Fibroblast of skin of right biceps (primary cell): ENCODE data around the gene TRAK1.
A peak's percentile ranks its signal among the peaks of the same experiment; 100 is the strongest.

Experiments used
- DNase-seq: peaks from one replicate; pipeline ENCODE4 v3.0.0-alpha.2; 2013

TRAK1 gene

GRCh38 chr3:42068303-42069088 lies 22.7 kb upstream of the TRAK1 start:
- no peak for DNase-seq

DNA sequence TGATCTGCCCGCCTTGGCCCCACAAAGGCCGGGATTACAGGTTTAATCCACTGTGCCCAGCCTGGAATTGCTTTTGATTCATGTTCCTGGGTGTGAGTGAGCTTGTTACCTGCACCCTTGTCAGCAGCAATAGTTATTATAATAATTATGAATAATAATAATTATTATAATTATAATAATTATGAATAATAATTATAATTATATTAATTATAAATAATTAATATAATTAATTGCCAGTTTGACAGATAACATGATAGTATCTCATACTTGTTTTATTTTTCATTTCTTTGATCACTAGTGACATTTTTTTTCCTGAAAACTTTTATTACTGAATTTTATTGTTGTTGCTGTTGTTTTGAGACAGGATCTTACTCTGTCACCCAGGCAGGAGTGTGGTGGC lies 21.1 kb upstream of the TRAK1 start:
- no peak for DNase-seq

DNA sequence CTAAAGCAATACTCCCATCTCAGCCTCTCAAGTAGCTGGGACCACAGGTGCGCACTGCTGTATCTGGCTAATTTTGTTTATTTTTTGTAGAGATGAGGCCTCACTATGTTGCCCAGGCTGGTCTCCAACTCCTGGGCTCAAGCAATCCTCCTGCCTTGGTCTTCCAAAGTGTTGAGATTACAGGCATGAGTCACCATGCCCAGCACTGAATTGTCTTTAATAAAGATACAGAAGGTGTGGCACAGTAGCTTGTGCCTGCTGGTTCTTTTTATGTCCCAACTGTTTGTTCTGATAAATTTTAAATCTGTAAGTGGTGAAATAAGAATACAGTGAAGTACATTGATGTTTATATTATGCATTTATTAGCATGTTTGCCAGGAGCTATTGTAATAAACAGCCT lies 20.6 kb upstream of the TRAK1 start:
- DNase-seq, result no peak

DNA sequence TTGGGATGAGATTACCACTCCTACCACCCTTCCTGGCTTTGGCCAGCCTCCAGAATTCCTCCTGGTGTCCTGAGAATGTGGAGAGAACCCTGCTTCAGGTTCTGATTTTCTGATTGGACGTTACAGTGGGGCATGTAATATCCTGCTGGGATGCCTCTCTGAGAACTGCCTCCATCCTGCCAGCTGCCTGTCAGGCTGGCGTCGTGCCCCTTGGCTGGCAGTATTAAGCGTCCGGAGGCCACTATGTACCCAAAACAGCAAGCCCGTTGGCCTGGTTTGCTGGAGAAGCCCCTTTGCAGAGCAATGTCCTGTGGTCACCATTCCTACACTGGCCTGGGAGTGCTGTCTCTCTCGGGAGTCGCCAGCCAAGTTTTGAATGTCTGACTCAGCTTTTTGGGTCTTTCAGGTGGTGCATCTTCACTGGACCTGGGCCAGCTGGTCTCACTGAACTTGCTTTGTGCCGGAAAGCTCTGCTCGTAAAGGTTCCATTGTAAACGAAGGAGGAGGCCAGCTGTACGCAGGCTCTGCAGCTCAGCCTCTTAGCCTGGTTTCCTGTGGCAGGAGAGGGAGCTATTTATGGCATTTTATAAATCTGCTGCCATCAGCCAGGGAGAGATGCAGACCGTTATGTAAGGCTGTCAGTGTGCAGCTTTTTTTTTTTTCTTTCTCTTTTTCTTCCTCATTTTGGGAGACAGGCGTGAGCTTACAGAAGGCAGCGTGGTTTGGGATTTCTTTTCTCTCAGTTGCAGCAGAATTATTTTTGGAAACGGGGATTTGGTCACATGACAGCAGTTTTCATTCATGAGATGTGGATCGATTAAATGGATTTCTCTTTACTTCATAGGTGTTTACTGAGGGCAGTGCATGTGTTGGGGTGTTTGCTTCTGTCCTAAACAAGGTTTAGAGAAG lies 19.0 kb upstream of the TRAK1 start:
- DNase-seq, result peak; percentile 84

- no peak for DNase-seq
Observed at GRCh38 chr3:42072831-42073301, 18.3 kb upstream of the TRAK1 start.

- DNase-seq, result no peak
Observed at GRCh38 chr3:42077785-42078184, 13.4 kb upstream of the TRAK1 start.

GRCh38 chr3:42078677-42079076 lies 12.5 kb upstream of the TRAK1 start:
- peak; percentile 68 for DNase-seq

- no peak for DNase-seq
Observed at GRCh38 chr3:42079701-42080452, 11.3 kb upstream of the TRAK1 start.

GRCh38 chr3:42080453-42080872 lies 10.7 kb upstream of the TRAK1 start:
- DNase-seq, result peak; percentile 72

DNA sequence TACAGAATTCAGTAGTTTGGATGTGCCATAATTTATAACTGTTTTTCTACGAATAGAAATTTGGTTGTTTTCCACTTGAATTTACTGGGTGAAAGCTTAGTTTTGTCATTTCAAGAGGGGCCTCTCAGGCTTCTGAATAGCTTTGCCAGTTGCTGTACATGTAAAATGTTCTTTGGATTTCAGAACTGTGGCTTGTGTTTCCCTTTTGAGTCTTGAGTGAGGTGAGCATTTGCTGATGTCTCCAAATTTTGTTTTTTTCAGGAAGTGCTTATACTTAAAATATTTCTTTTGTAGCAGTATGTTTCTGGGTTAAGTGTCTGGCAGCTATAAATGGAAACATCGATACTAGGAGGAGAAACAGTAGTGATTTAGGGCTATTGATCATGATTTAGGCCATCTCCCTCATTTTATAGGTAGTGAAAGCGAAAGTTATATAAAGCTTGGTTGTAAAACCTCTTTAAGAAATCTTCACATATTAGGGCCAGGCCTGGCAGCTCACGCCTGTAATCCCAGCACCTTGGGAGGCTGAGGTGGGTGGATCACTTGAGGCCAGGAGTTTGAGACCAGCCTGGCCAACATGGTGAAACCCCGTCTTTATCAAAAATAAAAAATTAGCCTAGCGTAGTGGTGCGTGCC lies 9.2 kb upstream of the TRAK1 start:
- DNase-seq, result no peak

GRCh38 chr3:42084586-42084985 lies 6.6 kb upstream of the TRAK1 start:
- no peak for DNase-seq

DNA sequence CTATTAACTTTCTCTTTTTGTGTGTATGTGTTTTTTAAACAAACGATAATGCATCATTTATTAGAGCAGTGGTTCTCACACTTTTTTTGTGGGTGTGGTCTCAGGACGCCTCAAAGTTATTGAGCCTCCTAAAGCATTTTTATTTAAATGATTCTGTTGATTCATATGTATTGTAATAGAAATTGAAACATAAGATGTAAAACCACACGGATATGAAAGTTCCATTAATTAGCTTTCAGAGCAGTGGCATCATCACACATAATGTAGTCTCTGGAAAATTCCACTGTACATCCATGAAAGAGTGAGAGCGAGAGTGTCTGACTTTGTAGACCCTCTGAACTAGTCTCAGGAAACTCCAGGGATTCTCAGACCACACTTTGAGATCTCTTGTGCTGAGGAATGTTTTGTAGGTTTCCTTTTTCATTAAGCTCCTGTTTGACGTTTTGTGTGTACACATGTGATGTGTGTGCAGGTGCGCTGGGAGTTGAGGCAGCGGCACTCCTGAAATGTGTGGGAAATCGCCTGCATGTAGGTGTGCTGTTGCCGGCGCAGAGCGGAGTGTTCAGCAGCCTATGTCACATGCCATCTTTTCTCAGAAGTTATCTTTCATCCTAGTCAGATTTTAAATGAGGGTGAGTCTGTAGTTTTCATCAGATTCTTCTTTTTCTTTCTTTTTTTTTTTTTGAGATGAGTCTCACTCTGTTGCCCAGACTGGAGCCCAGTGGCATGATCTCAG lies 5.3 kb upstream of the TRAK1 start:
- no peak for DNase-seq

DNA sequence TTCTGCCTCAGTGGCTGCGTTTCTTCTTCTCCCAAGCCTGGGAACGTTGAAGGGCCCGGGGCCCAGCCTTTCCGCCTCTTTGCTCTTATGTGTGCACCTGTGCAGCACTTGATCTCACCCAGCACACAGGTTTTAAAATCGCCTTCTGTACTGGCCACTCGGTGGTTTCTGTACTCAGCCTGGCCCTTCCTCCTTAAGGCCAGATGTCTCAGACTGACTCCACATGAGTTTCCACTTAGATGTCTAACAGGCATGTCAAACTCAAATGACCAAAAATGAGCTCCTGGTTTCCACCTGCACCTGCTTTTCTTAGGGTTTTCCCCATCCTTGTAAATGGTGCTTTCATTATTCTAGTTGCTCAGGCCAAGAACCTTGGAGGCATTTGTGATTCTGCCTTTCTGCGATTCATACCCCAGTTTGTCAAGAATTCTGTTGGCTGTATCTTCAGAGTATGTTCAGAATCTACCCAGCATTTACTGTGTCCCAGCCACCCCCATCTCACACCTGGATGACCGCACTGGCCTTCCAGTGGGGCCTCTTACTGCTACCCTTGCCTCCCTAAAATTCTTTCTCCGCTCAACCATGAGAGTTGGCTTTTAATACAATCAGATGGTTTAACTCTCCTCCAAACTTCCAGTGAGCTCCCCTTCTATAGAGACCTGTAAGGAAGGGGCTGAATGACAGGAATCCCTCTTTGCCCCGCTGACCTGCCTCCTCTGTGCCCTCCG lies 2.2 kb upstream of the TRAK1 start:
- DNase-seq, result no peak

GRCh38 chr3:42092006-42092405 lies 849 bp downstream of the TRAK1 start:
- DNase-seq, result no peak

DNA sequence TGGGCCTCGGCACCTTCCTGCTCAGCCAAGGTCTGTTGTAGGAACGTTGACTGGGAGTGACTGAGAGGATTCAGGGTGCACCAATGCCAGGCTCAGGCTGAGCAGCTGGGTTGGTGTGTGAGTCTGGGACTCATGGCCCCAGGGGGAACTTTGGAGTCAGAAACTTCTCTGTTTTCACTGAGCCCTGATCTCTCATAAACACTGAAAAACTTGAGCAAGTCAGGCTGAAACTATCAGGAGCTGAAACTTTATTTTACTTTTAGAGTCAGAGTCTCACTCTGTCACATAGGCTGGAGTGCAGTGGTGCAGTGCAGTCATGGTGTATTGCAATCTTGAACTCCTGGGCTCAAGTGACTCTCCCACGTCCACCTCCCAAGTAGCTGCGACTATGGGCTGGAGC lies 3.0 kb downstream of the TRAK1 start:
- no peak for DNase-seq

- no peak for DNase-seq
Observed at GRCh38 chr3:42094691-42095391, 3.7 kb downstream of the TRAK1 start.

- DNase-seq, result no peak
Observed at GRCh38 chr3:42095540-42095939, 4.4 kb downstream of the TRAK1 start.

DNA sequence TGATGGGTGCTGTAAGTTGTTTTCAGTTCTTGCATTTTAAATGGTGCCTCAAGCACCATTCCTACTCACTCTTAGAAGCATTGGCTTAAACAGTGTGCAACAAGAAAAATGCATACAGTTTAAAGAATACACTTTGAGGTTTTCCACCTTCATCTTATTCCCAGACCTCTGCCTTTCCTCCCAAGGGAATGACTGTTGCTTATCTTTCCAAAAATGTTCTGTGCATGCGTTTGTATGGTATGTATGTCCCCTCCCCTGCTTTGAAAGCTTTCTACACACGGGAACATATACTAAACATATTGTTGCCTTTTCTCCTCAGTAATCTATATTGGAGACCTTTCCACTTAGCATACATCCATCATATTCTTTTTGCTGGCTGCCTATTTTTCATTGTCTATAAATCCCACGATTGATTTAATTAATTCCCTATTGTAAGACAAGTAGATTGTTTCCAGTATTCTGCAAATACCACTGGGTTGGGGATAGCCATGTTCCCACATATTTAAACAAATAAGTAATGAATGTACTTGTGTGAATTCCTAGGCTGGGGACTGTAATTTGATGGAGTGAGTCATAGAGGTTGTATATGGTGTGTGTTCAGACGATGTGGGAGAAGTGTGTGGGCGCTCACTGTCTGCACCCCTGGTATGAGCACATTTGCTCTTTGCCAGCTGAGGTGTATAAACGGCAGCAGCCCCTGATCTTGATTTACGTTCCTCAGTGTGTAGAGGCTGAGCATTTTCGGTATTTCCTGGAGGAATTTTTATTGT lies 5.8 kb downstream of the TRAK1 start:
- DNase-seq, result peak; percentile 94

DNA sequence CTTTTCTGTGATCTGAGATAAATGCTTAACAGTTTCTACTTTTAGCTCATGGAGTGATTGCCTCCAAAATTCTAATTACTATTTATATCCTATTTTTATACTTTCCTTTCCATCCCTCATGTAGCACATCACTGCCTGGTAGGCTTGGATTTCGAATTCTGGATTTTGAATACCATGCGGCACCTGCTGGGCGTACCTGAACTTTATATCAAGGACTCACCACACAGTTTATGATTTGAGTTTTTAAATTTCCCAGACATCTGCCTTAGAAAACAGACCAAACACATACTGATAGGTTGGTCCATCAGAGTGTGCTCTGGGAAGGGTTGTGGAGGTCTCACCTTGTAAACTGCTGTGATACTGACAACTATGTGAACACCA lies 6.4 kb downstream of the TRAK1 start:
- DNase-seq, result no peak

GRCh38 chr3:42098171-42098570 lies 7.0 kb downstream of the TRAK1 start:
- DNase-seq, result no peak
